Activated naive CD4-positive, alpha-beta T cell treated with anti-CD3 and anti-CD28 coated beads, Interleukin-2, amount 10 ng/mL, durations not matched to agents 5 hours and 36 hours (primary cell): ENCODE measurements around the gene NPHP1. TPM values are rescaled to one million over a fixed set of nuclear protein-coding genes. Genes with fewer than 3 reads are reported as not detected.

Experiments
- microRNA-seq: library from miRNA; unstranded; fragments of <30 nt; microRNA quantifications from one replicate; pipeline ENCODE4 v1.2.0, GENCODE V29; 2022; ENCODE audit warnings: borderline microRNAs expressed, borderline replicate concordance
- total RNA-seq, 2 experiments: library from RNA; stranded (reverse); gene quantifications; one replicate each; pipeline ENCODE4 v1.2.3, GENCODE V29; 2021

The NPHP1 gene
- under 1 TPM in 1 of 2 experiments, not detected in 1; 0.13 TPM for total RNA-seq

DNA sequence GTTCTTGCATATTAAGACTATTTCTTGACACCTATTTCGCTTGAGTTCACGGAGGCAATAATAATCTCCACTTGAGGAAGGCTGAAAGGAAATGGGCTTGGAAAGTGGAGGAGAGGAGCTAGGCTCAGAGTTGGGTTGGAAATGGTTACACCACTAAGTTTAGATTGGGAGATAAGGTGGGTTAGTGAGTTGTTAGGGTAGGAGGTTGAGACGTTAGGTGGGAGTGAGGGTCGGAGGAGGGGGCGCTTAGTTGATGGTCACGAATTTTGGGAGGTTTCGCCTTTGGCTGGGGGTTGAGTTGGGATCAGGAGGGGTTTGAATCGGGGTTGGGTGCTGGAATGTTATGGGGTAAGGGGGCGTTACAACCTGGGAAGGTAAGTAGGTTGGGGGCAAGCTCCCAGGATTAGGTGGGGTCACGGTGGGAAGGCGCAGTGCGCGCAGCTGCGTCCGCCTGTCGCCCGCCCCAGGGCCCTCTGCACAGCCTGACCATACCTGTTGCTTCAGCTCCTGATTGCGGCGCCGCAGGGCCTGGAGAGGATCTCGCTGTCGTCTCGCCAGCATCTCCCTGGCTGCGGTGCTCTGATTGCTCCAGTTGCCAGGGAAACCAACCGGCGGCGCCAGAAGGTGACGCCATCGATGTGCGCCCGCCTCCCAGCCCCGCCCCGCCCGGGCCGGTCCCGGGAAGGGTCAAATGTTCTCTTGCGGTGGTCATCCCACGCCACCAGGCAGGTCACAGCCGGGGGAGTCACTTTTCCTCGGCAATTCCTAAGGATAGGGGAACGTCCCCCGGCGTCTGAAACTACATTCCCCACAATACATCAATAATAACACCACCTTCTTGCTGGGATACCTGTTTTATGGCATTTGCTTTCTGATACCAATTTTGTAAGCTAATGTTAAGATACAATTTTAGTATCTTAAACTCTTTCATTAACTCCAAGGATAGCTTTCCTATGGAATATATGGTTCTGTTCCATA, at the start of gene NPHP1:
NPHP1 (minus strand) TSS at position 606 of the 978 bp plus-strand sequence; CDS start at position 561, 45 bp downstream.

DNA sequence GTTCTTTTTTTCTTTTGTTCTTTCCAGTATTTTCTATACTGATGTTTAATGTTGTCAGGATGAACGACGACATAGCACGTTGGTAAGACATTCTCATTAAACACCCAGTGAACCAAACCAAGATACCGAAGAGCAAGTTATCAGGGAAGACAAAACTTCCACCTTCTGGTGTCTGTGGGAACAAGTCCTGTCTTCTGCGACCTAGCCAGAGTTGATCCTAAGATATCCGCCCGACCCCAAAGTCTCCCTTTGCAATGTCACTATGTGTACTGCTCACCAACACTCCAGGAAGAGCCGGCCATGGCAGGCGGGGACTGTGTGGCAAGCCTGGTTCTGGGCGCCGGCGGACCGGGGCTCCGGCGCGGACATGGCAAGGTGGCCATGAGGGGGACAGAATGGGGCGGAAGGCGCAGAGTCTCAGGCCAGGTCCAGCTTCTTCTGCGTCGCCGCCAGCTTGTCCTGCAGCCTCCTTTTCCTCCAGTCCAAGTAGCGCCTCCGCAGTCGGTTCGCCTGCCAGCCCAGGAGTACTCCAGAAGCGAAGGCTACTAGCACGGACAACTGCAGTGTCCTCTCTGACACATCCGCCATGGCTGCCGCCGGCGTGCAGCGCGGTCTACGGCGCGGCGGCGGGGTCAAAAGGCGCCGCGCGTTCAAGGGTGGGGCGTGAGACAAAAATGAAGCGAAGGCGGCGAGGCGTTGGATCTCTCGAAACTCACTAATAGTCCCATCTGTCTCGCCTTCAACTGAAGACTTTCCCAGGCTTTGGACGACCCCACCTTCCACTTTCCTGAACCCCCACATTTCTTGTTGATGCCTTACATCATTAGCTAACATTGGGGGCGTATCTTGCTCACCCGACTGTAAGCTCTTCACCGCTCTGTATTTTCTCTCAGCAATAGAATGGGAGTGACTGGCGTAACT, 7.4 kb upstream of the NPHP1 start, which contains the start of gene MTLN:
MTLN (minus strand) TSS at position 610 of the 921 bp plus-strand sequence; CDS start at position 588, 22 bp downstream.

DNA sequence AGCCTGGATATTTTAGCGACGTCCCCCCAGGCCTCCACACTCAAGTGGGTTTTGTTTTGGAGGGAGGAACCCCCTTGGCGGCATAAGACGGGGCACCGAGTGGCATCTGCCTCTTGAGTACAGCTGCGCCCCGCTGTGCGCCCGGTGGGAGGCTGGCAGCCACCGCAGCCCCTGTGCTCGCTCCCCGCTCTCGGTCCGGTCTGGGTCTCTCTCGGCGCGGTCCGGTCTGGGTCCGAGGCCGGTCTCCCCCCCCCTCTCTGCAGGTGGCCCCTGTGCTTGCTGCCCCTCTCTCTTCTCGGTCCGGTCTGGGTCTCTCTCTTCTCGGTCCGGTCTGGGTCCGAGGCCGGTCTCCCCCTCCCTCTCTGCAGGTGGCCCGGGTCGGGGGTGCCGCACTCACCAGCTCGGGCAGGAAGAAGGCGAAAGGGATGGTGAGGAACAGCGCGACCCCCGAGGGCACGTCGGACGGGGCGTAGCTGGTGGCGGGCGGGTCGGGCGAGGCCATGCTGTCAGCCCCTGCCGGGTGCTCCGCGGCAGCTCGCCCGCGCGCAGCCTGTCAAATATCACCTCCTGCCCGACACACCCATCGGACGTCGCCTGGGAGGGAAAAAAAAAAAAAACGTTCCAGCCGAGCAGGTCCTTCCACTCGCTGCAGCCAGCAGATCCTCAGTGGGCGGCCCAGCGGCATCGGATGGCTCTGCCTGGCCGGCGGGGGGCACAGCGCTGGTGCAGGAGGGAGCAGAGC, 89.4 kb downstream of the NPHP1 start, which contains the start of gene MALL:
MALL (minus strand) TSS at position 532 of the 742 bp plus-strand sequence; CDS start at position 502, 30 bp downstream.

Small RNAs within 50 kb of the gene (microRNA-seq; reads per million reads assigned to microRNA genes)
- not detected for gene MIR4436B1

Other genes starting within 250 kb of the NPHP1 start
- not detected for gene MALL, start 89.2 kb downstream of the NPHP1 start, total RNA-seq
- gene MTLN, start 7.5 kb upstream of the NPHP1 start, total RNA-seq = 10 to 100 TPM; 39.3 to 44.6 TPM